Uterus (tissue), 4 donors: ENCODE measurements around the gene SKAP1. TPM values are rescaled to one million over a fixed set of nuclear protein-coding genes. Genes with fewer than 3 reads are reported as not detected.

ENCODE experiments used
- DNase-seq, 2 donors: peaks; one replicate each; pipeline ENCODE4 v3.0.0-alpha.2; 2019 to 2020
- H3K27ac ChIP-seq, 2 donors: fragments of 200-600 bp; sonication (generic); 1 replicate in 1 of 2; 2 replicates in 1 of 2; pipeline ENCODE4 v1.5.1; 2016 to 2018
- H3K27me3 ChIP-seq, 2 donors: fragments of 200-600 bp; sonication (generic); one replicate each; pipeline ENCODE4 v1.5.1; 2018 to 2019; ENCODE audit warnings: control low read depth in 1 of 2
- H3K36me3 ChIP-seq, 2 donors: fragments of 200-600 bp; sonication (generic); one replicate each; pipeline ENCODE4 v1.5.1; 2019; ENCODE audit warnings: control low read depth in 1 of 2
- H3K4me1 ChIP-seq, 2 donors: fragments of 200-600 bp; sonication (generic); one replicate each; pipeline ENCODE4 v1.5.1; 2018 to 2019; ENCODE audit warnings: control low read depth in 1 of 2
- H3K4me3 ChIP-seq, 2 donors: fragments of 200-600 bp; sonication (generic); 1 replicate in 1 of 2; 2 replicates in 1 of 2; pipeline ENCODE4 v1.5.1; 2018 to 2019; ENCODE audit warnings: mild to moderate bottlenecking in 1 of 2
- H3K9me3 ChIP-seq, 2 donors: fragments of 200-600 bp; sonication (generic); one replicate each; pipeline ENCODE4 v1.5.1; 2019; ENCODE audit warnings: control low read depth in 1 of 2
- POLR2A ChIP-seq, 2 donors: fragments of 450-650 bp; IDR thresholded peaks; one replicate each; pipeline ENCODE4 v1.6.1; 2016; ENCODE audit warnings: antibody characterized with exemption in 2 of 2, mild to moderate bottlenecking in 1 of 2, moderate library complexity in 1 of 2
- intact Hi-C: fragments of 100-400 bp; cut with DNase I; formaldehyde crosslinking; loops from one replicate; pipeline ENCODE4 v1.15.1; 2023; ENCODE audit warnings: low total_unique reads
- total RNA-seq, 4 donors: library from RNA; depleted of rRNA in 3 of 4; stranded (reverse); fragments of >200 nt in 3 of 4; gene quantifications; one replicate each; pipeline versions ENCODE4 v1.1.0 to v1.2.4, GENCODE V29; 2014 to 2023
- TF ChIP-seq, protein P1 (sequence below), 4 experiments: fragments of 200-600 bp in 2 of 4; fragments of 450-650 bp in 2 of 4; sonication (generic) in 2 of 4; IDR thresholded peaks; one replicate each; pipeline ENCODE4 v1.5.1; 2016 to 2019; ENCODE audit warnings: antibody characterized with exemption in 4 of 4, mild to moderate bottlenecking in 2 of 4, moderate library complexity in 1 of 4
- donor health status: DM: yes; HTN: yes; CAD: no.

Gene SKAP1
- total RNA-seq, 4 donors from 2014 or later: 0.51 to 2.4 (median 1.9) TPM; not detected in 1

DNA sequence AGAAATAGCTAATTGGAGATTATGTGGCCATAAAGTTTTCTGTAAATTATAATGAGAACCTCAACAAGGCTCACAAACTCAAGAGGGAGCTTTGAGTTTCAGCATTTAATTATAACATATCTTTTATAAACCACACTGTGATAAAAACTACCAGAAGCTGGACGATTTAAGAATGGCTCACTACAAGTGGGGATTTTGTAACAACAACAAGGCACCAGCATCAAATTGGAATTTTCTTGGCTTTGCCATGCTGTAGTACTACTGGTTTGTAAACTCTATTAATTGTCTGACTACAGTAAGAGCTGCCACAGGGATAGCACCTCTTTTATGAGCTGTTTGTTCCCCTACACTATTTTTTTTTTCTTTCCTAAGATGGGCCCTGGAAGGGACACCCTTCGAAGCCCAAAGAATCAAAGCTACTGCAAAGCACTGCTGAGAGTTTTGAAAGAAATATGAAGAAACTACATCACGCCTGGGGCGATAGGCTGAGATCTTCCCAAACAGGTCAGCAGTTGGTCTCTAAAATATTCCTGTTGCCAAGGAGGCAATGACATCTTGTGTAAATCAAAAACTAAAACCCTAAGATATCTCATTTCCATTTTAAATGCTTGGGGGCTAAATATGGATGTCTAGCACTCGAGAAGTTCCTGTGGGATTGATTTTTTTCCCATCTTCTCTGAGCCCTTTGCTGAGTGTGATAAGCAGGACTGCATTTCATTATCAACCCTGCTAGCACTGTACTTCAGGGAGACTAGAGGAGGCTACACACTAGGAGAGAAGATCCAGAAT, 40.9 kb downstream of the SKAP1 start:
- peaks cover 0 to 12% of the 10 kb centered on the region in 2 donors for H3K27me3 ChIP-seq
- H3K4me3 ChIP-seq: no peak overlapping the region
- no peaks in the 10 kb centered on the region for H3K4me1 ChIP-seq
- H3K27ac ChIP-seq: no peak overlapping the region
- TF ChIP-seq, protein P1, sequence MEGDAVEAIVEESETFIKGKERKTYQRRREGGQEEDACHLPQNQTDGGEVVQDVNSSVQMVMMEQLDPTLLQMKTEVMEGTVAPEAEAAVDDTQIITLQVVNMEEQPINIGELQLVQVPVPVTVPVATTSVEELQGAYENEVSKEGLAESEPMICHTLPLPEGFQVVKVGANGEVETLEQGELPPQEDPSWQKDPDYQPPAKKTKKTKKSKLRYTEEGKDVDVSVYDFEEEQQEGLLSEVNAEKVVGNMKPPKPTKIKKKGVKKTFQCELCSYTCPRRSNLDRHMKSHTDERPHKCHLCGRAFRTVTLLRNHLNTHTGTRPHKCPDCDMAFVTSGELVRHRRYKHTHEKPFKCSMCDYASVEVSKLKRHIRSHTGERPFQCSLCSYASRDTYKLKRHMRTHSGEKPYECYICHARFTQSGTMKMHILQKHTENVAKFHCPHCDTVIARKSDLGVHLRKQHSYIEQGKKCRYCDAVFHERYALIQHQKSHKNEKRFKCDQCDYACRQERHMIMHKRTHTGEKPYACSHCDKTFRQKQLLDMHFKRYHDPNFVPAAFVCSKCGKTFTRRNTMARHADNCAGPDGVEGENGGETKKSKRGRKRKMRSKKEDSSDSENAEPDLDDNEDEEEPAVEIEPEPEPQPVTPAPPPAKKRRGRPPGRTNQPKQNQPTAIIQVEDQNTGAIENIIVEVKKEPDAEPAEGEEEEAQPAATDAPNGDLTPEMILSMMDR (IDR thresholded peaks at IDR 0.05): no peak
- no peak for TF ChIP-seq POLR2A (IDR thresholded peaks at IDR 0.05)
- DNase-seq: no peak
- H3K9me3 ChIP-seq: no peaks in the 10 kb centered on the region
- H3K36me3 ChIP-seq: no peaks in the 10 kb centered on the region
- intact Hi-C loops: no loop called here

DNA sequence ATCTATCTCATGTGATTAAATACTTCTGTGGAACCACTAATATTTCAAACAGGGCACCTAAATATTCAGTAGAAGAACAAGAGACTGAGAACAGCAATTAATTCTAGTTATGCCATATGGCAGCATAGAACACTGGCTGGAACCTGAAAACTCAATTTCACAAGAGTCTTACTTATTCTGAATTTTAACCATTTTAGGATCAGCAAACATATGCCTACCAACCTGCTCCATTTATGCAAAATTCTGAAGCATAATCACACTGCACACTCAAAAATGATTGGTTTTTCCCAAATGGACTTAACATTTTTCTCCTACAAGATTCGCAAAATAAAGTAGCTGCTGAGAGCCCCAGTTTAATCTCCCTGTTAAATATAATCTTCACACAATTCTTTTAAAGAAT, 43.2 kb downstream of the SKAP1 start:
- Histone ChIP-seq H3K4me3 (no peak overlapping the region), H3K9me3 (no peaks in the 10 kb centered on the region), H3K27ac (no peak overlapping the region), H3K36me3 (no peaks in the 10 kb centered on the region), H3K4me1 (no peaks in the 10 kb centered on the region), H3K27me3 (peaks cover 0 to 12% of the 10 kb centered on the region in 2 donors)
- TF ChIP-seq, protein P1 (IDR thresholded peaks at IDR 0.05): no peak
- TF ChIP-seq POLR2A (IDR thresholded peaks at IDR 0.05): no peak
- DNase-seq: no peak
- intact Hi-C loops: no loop called here

DNA sequence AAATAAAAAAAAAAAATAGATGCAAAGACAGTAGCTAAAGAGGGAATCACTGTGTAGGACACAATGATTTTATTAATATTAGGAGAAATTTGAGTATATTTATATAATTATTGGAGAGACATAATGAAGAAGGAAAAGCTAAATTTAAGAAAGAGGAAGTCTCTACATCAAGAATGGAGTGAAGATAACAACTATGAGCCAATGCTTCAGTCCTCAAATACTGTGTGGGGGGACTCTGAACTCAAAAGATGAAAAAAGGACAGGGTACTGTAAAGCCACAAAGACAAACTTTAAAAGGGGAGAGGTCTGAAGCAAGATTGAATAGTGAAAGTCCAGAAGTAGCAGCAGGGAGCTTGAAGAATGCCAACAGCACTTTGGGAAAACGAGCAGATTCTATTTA, 44.7 kb downstream of the SKAP1 start:
- TF ChIP-seq, protein P1 (IDR thresholded peaks at IDR 0.05): no peak
- no peak for TF ChIP-seq POLR2A (IDR thresholded peaks at IDR 0.05)
- DNase-seq: no peak
- intact Hi-C loops: no loop called here
- H3K27ac ChIP-seq: no peak overlapping the region
- H3K4me1 ChIP-seq: no peaks in the 10 kb centered on the region
- H3K27me3 ChIP-seq: peaks cover 0 to 12% of the 10 kb centered on the region in 2 donors
- H3K36me3 ChIP-seq: no peaks in the 10 kb centered on the region
- H3K9me3 ChIP-seq: no peaks in the 10 kb centered on the region
- H3K4me3 ChIP-seq: no peak overlapping the region

DNA sequence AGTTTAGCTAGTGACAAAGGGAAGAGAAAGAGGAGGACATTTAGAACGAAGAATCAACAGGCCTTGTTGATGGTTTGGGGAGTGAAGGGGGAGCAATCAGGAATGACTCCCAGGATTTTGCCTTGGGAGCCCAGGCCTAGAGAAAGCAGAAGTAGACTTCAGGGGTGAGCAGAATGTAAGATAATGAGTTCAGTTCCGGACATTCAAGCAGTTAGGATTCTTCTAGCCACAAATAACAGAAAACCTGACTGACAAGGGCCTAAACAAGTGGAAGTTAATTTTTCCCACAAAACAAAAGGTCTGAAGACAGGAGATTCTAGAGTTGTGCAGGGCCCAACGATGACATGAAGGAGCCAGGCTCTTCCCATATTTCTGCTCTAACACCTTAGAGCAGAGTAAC, 45.9 kb downstream of the SKAP1 start:
- H3K36me3 ChIP-seq: no peaks in the 10 kb centered on the region
- H3K27ac ChIP-seq: no peak overlapping the region
- intact Hi-C loops: no loop called here
- peaks cover 0 to 9% of the 10 kb centered on the region in 2 donors for H3K27me3 ChIP-seq
- H3K9me3 ChIP-seq: no peaks in the 10 kb centered on the region
- DNase-seq: no peak
- H3K4me3 ChIP-seq: no peak overlapping the region
- TF ChIP-seq, protein P1 (IDR thresholded peaks at IDR 0.05): no peak
- TF ChIP-seq POLR2A (IDR thresholded peaks at IDR 0.05): no peak
- H3K4me1 ChIP-seq: no peaks in the 10 kb centered on the region

DNA sequence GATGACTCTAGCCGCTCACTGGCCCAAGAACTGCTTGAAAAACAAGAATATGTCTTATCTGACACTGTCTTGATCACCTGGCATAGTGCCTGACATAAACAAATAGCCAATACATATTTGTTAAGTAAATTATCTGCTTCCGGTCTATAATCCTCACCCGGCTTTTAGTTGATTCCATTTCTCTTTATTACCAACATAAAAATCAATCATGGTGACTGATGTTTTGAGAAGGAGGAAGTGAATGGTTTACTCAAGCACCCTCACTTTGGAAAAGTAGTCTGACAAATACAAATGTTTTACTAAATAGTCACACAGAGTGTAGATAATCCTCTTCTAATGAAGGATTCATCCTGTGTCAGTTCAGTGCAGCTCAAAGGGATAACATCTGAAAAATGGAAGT, 47.0 kb downstream of the SKAP1 start:
- H3K4me3 ChIP-seq: no peak overlapping the region
- no peak for DNase-seq
- TF ChIP-seq POLR2A (IDR thresholded peaks at IDR 0.05): no peak
- TF ChIP-seq, protein P1 (IDR thresholded peaks at IDR 0.05): no peak
- H3K4me1 ChIP-seq: no peaks in the 10 kb centered on the region
- H3K27ac ChIP-seq: no peak overlapping the region
- H3K9me3 ChIP-seq: no peaks in the 10 kb centered on the region
- peaks cover 0 to 9% of the 10 kb centered on the region in 2 donors for H3K27me3 ChIP-seq
- no peaks in the 10 kb centered on the region for H3K36me3 ChIP-seq
- intact Hi-C loops: no loop called here
